GM18868 (cell line): Measurements from ENCODE around the gene EEFSEC.

Source experiments
- ATAC-seq: cut with Tn5 transposase; IDR thresholded peaks from one replicate; pipeline ENCODE4 v1.9.1; 2021; ENCODE audit warnings: mild to moderate bottlenecking, moderate library complexity; ENCODE audit not compliant: unreplicated experiment

The EEFSEC gene

GRCh38 chr3:128238184-128238489 is 84.9 kb downstream of the EEFSEC start:
- no peak for ATAC-seq

- ATAC-seq = no peak
Observed at GRCh38 chr3:128239304-128239703, 86.0 kb downstream of the EEFSEC start.

GRCh38 chr3:128240232-128240631 is 87.0 kb downstream of the EEFSEC start:
- ATAC-seq = no peak

GRCh38 chr3:128241741-128242140 is 88.5 kb downstream of the EEFSEC start:
- ATAC-seq = no peak

- no peak for ATAC-seq
Observed at GRCh38 chr3:128242818-128243601, 89.7 kb downstream of the EEFSEC start.

- ATAC-seq = no peak
Observed at GRCh38 chr3:128243602-128244504, 90.6 kb downstream of the EEFSEC start.

- no peak for ATAC-seq
Observed at GRCh38 chr3:128245460-128245859, 92.2 kb downstream of the EEFSEC start.

GRCh38 chr3:128247666-128248409 is 94.6 kb downstream of the EEFSEC start:
- no peak for ATAC-seq

- no peak for ATAC-seq
Observed at GRCh38 chr3:128252083-128252482, 98.8 kb downstream of the EEFSEC start.

- ATAC-seq = no peak
Observed at GRCh38 chr3:128253150-128253549, 99.9 kb downstream of the EEFSEC start.

- no peak for ATAC-seq
Observed at GRCh38 chr3:128254066-128254590, 100.8 kb downstream of the EEFSEC start.

- ATAC-seq = no peak
Observed at GRCh38 chr3:128254967-128255366, 101.7 kb downstream of the EEFSEC start.

- no peak for ATAC-seq
Observed at GRCh38 chr3:128256131-128256530, 102.8 kb downstream of the EEFSEC start.

GRCh38 chr3:128257632-128258031 is 104.4 kb downstream of the EEFSEC start:
- ATAC-seq = no peak

GRCh38 chr3:128260275-128260674 is 107.0 kb downstream of the EEFSEC start:
- no peak for ATAC-seq

- ATAC-seq = no peak
Observed at GRCh38 chr3:128262457-128262856, 109.2 kb downstream of the EEFSEC start.

GRCh38 chr3:128263118-128263517 is 109.8 kb downstream of the EEFSEC start:
- ATAC-seq = no peak

- ATAC-seq = no peak
Observed at GRCh38 chr3:128263946-128264345, 110.7 kb downstream of the EEFSEC start.

GRCh38 chr3:128266453-128266852 is 113.2 kb downstream of the EEFSEC start:
- ATAC-seq = no peak

- ATAC-seq = no peak
Observed at GRCh38 chr3:128267541-128267940, 114.3 kb downstream of the EEFSEC start.
